WTC11 (cell line): ENCODE data around the gene DNAJB8. TPM values are rescaled to one million over a fixed set of nuclear protein-coding genes. Genes with fewer than 3 reads are reported as not detected.
A peak's percentile ranks its signal among the peaks of the same experiment; 100 is the strongest.

Experiments used
- ATAC-seq: fragments of 200-7000 bp; cut with Tn5 transposase; 2 replicates; pipeline ENCODE4 v1.10.0; 2021; ENCODE audit warnings: mild to moderate bottlenecking, moderate library complexity
- CTCF ChIA-PET: fragments of 300-600 bp; sonication (Branson Sonifier 250); formaldehyde crosslinking; loops from one replicate; lab custom pipeline; 2021; ENCODE audit warnings: antibody characterized with exemption; lab: Charles Lee
- POLR2A ChIA-PET: fragments of 350-600 bp; sonication (Branson Sonifier 250); formaldehyde crosslinking; loops from one replicate; lab custom pipeline; 2021; ENCODE audit warnings: antibody characterized with exemption; lab: Charles Lee
- DNase-seq: peaks from one replicate; pipeline ENCODE4 v3.0.0; 2021; ENCODE audit warnings: low spot score
- H3K27ac Mint-ChIP-seq: 2 replicates; pipeline ENCODE4 v1.8.0; 2021; ENCODE audit warnings: mixed read lengths
- H3K27me3 Mint-ChIP-seq: 2 replicates; pipeline ENCODE4 v1.8.0; 2021; ENCODE audit warnings: low read depth, mild to moderate bottlenecking, moderate library complexity, mixed read lengths
- H3K36me3 Mint-ChIP-seq: 2 replicates; pipeline ENCODE4 v1.8.0; 2021; ENCODE audit warnings: mixed read lengths
- H3K4me1 Mint-ChIP-seq: 2 replicates; pipeline ENCODE4 v1.8.0; 2022; ENCODE audit warnings: mixed read lengths
- H3K4me3 Mint-ChIP-seq: 2 replicates; pipeline ENCODE4 v1.8.0; 2021; ENCODE audit warnings: mild to moderate bottlenecking, moderate library complexity, mixed read lengths
- H3K9me3 Mint-ChIP-seq: 2 replicates; pipeline ENCODE4 v1.8.0; 2021; ENCODE audit warnings: mixed read lengths
- ATF2 ChIP-seq: sonication (generic); formaldehyde crosslinking; IDR thresholded peaks from 2 replicates; pipeline ENCODE4 v1.8.1; 2022; ENCODE audit warnings: low read depth, missing genetic modification reagents, borderline replicate concordance
- ATF6 ChIP-seq: sonication (generic); formaldehyde crosslinking; IDR thresholded peaks from 2 replicates; pipeline ENCODE4 v1.8.1; 2023; ENCODE audit warnings: mild to moderate bottlenecking, missing genetic modification reagents
- CBFB ChIP-seq: sonication (generic); formaldehyde crosslinking; IDR thresholded peaks from 2 replicates; pipeline ENCODE4 v1.8.1; 2022; ENCODE audit warnings: mild to moderate bottlenecking, low read depth, missing genetic modification reagents
- CREB1 ChIP-seq: sonication (generic); formaldehyde crosslinking; IDR thresholded peaks from 2 replicates; pipeline ENCODE4 v1.8.0; 2023; ENCODE audit warnings: mild to moderate bottlenecking, missing genetic modification reagents
- ESRRA ChIP-seq: sonication (generic); formaldehyde crosslinking; IDR thresholded peaks from 2 replicates; pipeline ENCODE4 v1.8.1; 2022; ENCODE audit warnings: mild to moderate bottlenecking, missing genetic modification reagents, borderline replicate concordance
- FOXP1 ChIP-seq: sonication (generic); formaldehyde crosslinking; IDR thresholded peaks from 2 replicates; pipeline ENCODE4 v1.8.0; 2022; ENCODE audit warnings: missing genetic modification reagents, mild to moderate bottlenecking, moderate library complexity, borderline replicate concordance
- GABPB1 ChIP-seq: sonication (generic); formaldehyde crosslinking; IDR thresholded peaks from 2 replicates; pipeline ENCODE4 v1.8.1; 2023; ENCODE audit warnings: mild to moderate bottlenecking, missing genetic modification reagents
- GRHL2 ChIP-seq: fragments of 250-450 bp; sonication (Bioruptor Pico); IDR thresholded peaks from 2 replicates; pipeline ENCODE4 v1.8.0; 2022; ENCODE audit warnings: mild to moderate bottlenecking, moderate library complexity; ENCODE audit not compliant: insufficient replicate concordance, severe bottlenecking
- HMGA2 ChIP-seq: fragments of 250-450 bp; sonication (Bioruptor Pico); IDR thresholded peaks from 2 replicates; pipeline ENCODE4 v1.4.0; 2021; ENCODE audit warnings: mild to moderate bottlenecking, moderate library complexity
- KAT7 ChIP-seq: sonication (generic); formaldehyde crosslinking; IDR thresholded peaks from 2 replicates; pipeline ENCODE4 v1.8.1; 2023; ENCODE audit warnings: missing genetic modification reagents, mild to moderate bottlenecking, borderline replicate concordance
- MLX ChIP-seq: sonication (generic); formaldehyde crosslinking; IDR thresholded peaks from 2 replicates; pipeline ENCODE4 v1.8.1; 2023; ENCODE audit warnings: mild to moderate bottlenecking, missing genetic modification reagents, moderate library complexity
- NFE2L1 ChIP-seq: sonication (generic); formaldehyde crosslinking; IDR thresholded peaks from 2 replicates; pipeline ENCODE4 v1.8.1; 2023; ENCODE audit warnings: missing genetic modification reagents
- NR2C2 ChIP-seq: sonication (generic); formaldehyde crosslinking; IDR thresholded peaks from 2 replicates; pipeline ENCODE4 v1.8.0; 2022; ENCODE audit warnings: mild to moderate bottlenecking, missing genetic modification reagents
- OVOL2 ChIP-seq: fragments of 250-450 bp; sonication (Bioruptor Pico); IDR thresholded peaks from 2 replicates; pipeline ENCODE4 v1.9.0; 2021; ENCODE audit warnings: mild to moderate bottlenecking, borderline replicate concordance
- PRRX2 ChIP-seq: fragments of 250-450 bp; sonication (Bioruptor Pico); IDR thresholded peaks from 2 replicates; pipeline ENCODE4 v1.8.0; 2021; ENCODE audit warnings: mild to moderate bottlenecking
- SMAD3 ChIP-seq: sonication (generic); formaldehyde crosslinking; IDR thresholded peaks from 2 replicates; pipeline ENCODE4 v1.8.0; 2022; ENCODE audit warnings: missing genetic modification reagents, mild to moderate bottlenecking, borderline replicate concordance
- TEAD1 ChIP-seq: sonication (generic); formaldehyde crosslinking; IDR thresholded peaks from 2 replicates; pipeline ENCODE4 v1.8.0; 2022; ENCODE audit warnings: mild to moderate bottlenecking, missing genetic modification reagents
- ZNF121 ChIP-seq: sonication (generic); formaldehyde crosslinking; IDR thresholded peaks from 2 replicates; pipeline ENCODE4 v1.8.0; 2023; ENCODE audit warnings: missing genetic modification reagents
- ZNF423 ChIP-seq: fragments of 250-450 bp; sonication (Bioruptor Pico); IDR thresholded peaks from 2 replicates; pipeline ENCODE4 v2.1.2; 2022; ENCODE audit warnings: mild to moderate bottlenecking, moderate library complexity
- total RNA-seq: library from RNA; stranded (reverse); gene quantifications from 3 replicates; pipeline ENCODE4 v1.2.3, GENCODE V29; 2021
- TF ChIP-seq, protein P1 (sequence below): fragments of 250-450 bp; sonication (Bioruptor Pico); IDR thresholded peaks from 2 replicates; pipeline ENCODE4 v2.1.2; 2022; ENCODE audit warnings: mild to moderate bottlenecking, moderate library complexity
- TF ChIP-seq, protein P2 (sequence below): sonication (generic); formaldehyde crosslinking; IDR thresholded peaks from 2 replicates; pipeline ENCODE4 v1.8.0; 2022; ENCODE audit warnings: missing genetic modification reagents
- TF ChIP-seq, protein P3 (sequence below): sonication (generic); formaldehyde crosslinking; IDR thresholded peaks from 2 replicates; pipeline ENCODE4 v1.8.1; 2023; ENCODE audit warnings: mild to moderate bottlenecking, missing genetic modification reagents, borderline replicate concordance

Gene DNAJB8
- total RNA-seq, 1 experiment from 2014 or later: not detected

DNA sequence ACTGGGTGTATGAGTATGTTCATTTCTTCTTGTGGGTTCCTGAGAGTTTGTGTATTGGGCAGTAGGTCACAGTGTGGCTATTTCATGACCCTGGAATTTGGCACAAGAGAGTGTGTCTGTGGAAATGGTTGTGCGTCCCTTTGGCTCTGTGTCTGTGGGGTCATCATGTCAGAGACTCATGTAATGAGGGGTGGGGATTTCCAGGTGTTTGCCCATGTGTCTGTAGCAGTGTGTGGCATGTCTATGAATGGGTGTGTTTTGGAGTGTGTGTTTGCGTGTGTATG, 27.6 kb upstream of the DNAJB8 start:
- no peak overlapping the region for H3K4me3 Mint-ChIP-seq
- no peak for DNase-seq
- peaks cover 40% of the 10 kb centered on the region for H3K4me1 Mint-ChIP-seq
- no peak for TF ChIP-seq CREB1 (CRISPR knock-in tag)
- TF ChIP-seq, protein P1, sequence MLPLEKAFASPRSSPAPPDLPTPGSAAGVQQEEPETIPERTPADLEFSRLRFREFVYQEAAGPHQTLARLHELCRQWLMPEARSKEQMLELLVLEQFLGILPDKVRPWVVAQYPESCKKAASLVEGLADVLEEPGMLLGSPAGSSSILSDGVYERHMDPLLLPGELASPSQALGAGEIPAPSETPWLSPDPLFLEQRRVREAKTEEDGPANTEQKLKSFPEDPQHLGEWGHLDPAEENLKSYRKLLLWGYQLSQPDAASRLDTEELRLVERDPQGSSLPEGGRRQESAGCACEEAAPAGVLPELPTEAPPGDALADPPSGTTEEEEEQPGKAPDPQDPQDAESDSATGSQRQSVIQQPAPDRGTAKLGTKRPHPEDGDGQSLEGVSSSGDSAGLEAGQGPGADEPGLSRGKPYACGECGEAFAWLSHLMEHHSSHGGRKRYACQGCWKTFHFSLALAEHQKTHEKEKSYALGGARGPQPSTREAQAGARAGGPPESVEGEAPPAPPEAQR (CRISPR knock-in tag): no peak
- TF ChIP-seq NFE2L1 (CRISPR knock-in tag): no peak
- no peak for TF ChIP-seq ESRRA (CRISPR knock-in tag)
- no peak for TF ChIP-seq GRHL2 (CRISPR knock-in tag)
- no peak for TF ChIP-seq GABPB1 (CRISPR knock-in tag)
- no peak for TF ChIP-seq MLX (CRISPR knock-in tag)
- TF ChIP-seq NR2C2 (CRISPR knock-in tag): no peak
- no peak for TF ChIP-seq SMAD3 (CRISPR knock-in tag)
- TF ChIP-seq TEAD1 (CRISPR knock-in tag): no peak
- no peak for TF ChIP-seq HMGA2 (CRISPR knock-in tag)
- no peak for TF ChIP-seq FOXP1 (CRISPR knock-in tag)
- no peak for TF ChIP-seq ZNF121 (CRISPR knock-in tag)
- ChIA-PET CTCF (no interaction called here), POLR2A (no interaction called here)
- no peaks in the 10 kb centered on the region for H3K9me3 Mint-ChIP-seq
- no peak overlapping the region for H3K27ac Mint-ChIP-seq
- peaks cover 100% of the 10 kb centered on the region for H3K27me3 Mint-ChIP-seq
- no peaks in the 10 kb centered on the region for H3K36me3 Mint-ChIP-seq
- no peak for ATAC-seq

DNA sequence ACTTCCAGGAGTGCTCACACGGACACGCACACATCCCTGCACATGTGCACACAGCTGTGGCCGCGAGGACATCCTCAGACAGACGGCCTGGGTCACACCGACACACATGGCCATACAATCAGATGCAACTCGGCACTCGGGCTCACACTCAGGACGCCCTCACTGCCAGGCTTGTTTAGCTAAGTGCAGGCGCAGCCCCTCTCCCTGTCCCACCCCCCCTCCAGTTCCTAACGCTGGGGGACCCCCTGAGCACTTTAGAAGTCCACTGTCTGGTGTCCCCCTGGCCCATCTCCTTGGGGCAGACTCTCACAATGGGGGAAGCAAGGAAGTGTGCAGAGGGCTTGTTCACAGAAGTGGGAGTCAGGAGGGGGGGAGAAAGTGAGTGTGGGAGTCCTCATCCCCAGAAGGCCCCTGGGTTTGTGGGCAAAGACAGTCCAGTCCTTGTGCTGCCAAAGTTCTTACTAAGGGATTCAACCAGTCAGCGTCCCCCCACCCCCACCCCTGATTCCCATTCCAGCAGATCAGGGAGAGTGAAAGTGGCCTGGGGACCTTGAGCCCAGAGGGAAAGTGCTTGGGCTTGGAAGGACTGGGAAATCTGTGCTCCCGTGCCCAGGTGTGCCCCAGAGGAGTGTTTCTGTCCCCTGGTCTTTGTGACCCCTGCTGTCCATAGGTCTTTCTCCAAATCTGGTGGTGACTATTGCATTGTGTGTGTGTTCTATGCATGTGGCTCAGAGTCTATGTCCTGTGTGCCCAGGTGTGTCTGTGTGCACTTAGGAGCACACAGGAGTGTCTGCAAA, 27.1 kb upstream of the DNAJB8 start:
- Mint-ChIP-seq H3K4me3 (peak overlapping the region; percentile 63), H3K4me1 (peaks cover 40% of the 10 kb centered on the region), H3K9me3 (no peaks in the 10 kb centered on the region), H3K36me3 (no peaks in the 10 kb centered on the region), H3K27ac (no peak overlapping the region), H3K27me3 (peaks cover 100% of the 10 kb centered on the region)
- no peak for DNase-seq
- no peak for ATAC-seq
- ChIA-PET POLR2A (no interaction called here), CTCF (interaction anchor here (0.9 to 1.5 kb wide), 4 partner anchors 9 to 115 kb away, joined by 3 to 6 read pairs (median 4); no protein-coding TSS in a partner anchor)
- TF ChIP-seq, protein P2, sequence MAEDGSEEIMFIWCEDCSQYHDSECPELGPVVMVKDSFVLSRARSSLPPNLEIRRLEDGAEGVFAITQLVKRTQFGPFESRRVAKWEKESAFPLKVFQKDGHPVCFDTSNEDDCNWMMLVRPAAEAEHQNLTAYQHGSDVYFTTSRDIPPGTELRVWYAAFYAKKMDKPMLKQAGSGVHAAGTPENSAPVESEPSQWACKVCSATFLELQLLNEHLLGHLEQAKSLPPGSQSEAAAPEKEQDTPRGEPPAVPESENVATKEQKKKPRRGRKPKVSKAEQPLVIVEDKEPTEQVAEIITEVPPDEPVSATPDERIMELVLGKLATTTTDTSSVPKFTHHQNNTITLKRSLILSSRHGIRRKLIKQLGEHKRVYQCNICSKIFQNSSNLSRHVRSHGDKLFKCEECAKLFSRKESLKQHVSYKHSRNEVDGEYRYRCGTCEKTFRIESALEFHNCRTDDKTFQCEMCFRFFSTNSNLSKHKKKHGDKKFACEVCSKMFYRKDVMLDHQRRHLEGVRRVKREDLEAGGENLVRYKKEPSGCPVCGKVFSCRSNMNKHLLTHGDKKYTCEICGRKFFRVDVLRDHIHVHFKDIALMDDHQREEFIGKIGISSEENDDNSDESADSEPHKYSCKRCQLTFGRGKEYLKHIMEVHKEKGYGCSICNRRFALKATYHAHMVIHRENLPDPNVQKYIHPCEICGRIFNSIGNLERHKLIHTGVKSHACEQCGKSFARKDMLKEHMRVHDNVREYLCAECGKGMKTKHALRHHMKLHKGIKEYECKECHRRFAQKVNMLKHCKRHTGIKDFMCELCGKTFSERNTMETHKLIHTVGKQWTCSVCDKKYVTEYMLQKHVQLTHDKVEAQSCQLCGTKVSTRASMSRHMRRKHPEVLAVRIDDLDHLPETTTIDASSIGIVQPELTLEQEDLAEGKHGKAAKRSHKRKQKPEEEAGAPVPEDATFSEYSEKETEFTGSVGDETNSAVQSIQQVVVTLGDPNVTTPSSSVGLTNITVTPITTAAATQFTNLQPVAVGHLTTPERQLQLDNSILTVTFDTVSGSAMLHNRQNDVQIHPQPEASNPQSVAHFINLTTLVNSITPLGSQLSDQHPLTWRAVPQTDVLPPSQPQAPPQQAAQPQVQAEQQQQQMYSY: no peak
- TF ChIP-seq HMGA2 (CRISPR knock-in tag): no peak
- TF ChIP-seq ATF6 (CRISPR knock-in tag): no peak
- no peak for TF ChIP-seq ZNF423 (CRISPR knock-in tag)
- TF ChIP-seq GRHL2 (CRISPR knock-in tag): no peak
- TF ChIP-seq, protein P3, sequence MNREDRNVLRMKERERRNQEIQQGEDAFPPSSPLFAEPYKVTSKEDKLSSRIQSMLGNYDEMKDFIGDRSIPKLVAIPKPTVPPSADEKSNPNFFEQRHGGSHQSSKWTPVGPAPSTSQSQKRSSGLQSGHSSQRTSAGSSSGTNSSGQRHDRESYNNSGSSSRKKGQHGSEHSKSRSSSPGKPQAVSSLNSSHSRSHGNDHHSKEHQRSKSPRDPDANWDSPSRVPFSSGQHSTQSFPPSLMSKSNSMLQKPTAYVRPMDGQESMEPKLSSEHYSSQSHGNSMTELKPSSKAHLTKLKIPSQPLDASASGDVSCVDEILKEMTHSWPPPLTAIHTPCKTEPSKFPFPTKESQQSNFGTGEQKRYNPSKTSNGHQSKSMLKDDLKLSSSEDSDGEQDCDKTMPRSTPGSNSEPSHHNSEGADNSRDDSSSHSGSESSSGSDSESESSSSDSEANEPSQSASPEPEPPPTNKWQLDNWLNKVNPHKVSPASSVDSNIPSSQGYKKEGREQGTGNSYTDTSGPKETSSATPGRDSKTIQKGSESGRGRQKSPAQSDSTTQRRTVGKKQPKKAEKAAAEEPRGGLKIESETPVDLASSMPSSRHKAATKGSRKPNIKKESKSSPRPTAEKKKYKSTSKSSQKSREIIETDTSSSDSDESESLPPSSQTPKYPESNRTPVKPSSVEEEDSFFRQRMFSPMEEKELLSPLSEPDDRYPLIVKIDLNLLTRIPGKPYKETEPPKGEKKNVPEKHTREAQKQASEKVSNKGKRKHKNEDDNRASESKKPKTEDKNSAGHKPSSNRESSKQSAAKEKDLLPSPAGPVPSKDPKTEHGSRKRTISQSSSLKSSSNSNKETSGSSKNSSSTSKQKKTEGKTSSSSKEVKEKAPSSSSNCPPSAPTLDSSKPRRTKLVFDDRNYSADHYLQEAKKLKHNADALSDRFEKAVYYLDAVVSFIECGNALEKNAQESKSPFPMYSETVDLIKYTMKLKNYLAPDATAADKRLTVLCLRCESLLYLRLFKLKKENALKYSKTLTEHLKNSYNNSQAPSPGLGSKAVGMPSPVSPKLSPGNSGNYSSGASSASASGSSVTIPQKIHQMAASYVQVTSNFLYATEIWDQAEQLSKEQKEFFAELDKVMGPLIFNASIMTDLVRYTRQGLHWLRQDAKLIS (CRISPR knock-in tag): no peak
- no peak for TF ChIP-seq GABPB1 (CRISPR knock-in tag)
- TF ChIP-seq ATF2 (CRISPR knock-in tag): no peak
- no peak for TF ChIP-seq KAT7
- no peak for TF ChIP-seq OVOL2
- no peak for TF ChIP-seq PRRX2 (CRISPR knock-in tag)
- TF ChIP-seq CBFB (CRISPR knock-in tag): no peak
